ENCODE data around the gene PRR35. TPM values are rescaled to one million over a fixed set of nuclear protein-coding genes. Genes with fewer than 3 reads are reported as not detected.
A peak's percentile ranks its signal among the peaks of the same experiment; 100 is the strongest.

The PRR35 gene
- total RNA-seq, 4 donors from 2014 or later = not detected

DNA sequence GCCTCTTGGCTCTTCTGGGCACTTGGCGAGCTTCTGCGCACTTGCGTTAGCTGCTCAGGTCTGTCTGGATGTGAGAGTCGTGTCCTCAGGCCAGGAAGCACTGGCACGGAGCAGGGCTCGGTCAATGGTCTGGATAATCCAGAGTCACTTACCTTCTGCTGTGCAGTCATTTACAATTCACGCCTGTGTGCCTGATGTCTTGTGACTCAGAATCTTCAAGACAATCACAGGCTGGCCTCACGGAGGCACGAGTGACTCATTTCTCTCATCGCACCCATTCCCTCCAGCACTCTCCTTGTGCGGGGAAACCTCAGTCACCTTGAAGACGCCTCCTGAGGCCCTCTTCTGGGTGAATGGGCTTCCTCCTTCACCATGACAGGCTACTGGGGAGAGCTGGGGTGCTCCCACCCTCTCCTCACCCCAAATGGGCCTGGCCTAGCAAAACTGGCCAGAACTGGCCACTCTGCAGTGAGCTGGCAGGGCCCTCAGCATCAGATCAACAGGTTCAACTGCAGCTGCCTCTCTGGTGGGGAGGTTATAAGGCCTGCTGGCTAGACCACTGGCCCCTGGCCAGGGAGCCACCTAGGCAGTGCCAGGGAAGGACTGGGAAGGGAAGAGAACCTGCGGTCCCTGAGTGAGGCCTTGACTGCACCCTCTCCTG, 34.5 kb upstream of the PRR35 start:
- Histone ChIP-seq H3K4me1 (peaks cover 33 to 59% (median 49%) of the 10 kb centered on the region in 4 donors), H3K4me3 (peak overlapping the region in 2 of 4 donors; percentile 80 to 89), H3K27me3 (no peaks in the 10 kb centered on the region), H3K9me3 (no peaks in the 10 kb centered on the region), H3K27ac (peak overlapping the region; percentile 93 to 98 (median 97)), H3K36me3 (no peaks in the 10 kb centered on the region)
- in situ Hi-C loops (cut with MboI; ENCODE audit: low pct_ligation_motif_present in 1 of 4, low pct_unique_long_range_greater_than_20kb in 1 of 4, low sequenced_read_pairs in 3 of 4) = no loop called here
- WGBS, 2 donors (ENCODE audit: low coverage in 1 of 2) = 72% methylated on average over 13 of the region's 13 CpGs; no CpG with 5 or more reads in 1 of the 2 donors
- intact Hi-C loops (cut with DNase I; ENCODE audit: low total_unique reads) = no loop called here
- TF ChIP-seq POLR2AphosphoS5 (IDR thresholded peaks at IDR 0.05) (no peak), EP300 (IDR thresholded peaks at IDR 0.05; ENCODE audit: low read depth) (no peak), POLR2A (IDR thresholded peaks at IDR 0.05) (no peak)
- TF ChIP-seq, protein P1, sequence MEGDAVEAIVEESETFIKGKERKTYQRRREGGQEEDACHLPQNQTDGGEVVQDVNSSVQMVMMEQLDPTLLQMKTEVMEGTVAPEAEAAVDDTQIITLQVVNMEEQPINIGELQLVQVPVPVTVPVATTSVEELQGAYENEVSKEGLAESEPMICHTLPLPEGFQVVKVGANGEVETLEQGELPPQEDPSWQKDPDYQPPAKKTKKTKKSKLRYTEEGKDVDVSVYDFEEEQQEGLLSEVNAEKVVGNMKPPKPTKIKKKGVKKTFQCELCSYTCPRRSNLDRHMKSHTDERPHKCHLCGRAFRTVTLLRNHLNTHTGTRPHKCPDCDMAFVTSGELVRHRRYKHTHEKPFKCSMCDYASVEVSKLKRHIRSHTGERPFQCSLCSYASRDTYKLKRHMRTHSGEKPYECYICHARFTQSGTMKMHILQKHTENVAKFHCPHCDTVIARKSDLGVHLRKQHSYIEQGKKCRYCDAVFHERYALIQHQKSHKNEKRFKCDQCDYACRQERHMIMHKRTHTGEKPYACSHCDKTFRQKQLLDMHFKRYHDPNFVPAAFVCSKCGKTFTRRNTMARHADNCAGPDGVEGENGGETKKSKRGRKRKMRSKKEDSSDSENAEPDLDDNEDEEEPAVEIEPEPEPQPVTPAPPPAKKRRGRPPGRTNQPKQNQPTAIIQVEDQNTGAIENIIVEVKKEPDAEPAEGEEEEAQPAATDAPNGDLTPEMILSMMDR (IDR thresholded peaks at IDR 0.05) = no peak
- no peak for DNase-seq

GRCh38 chr16:526181-527014, 33.8 kb upstream of the PRR35 start:
- 6% methylated on average over 24 of the region's 26 CpGs; no CpG with 5 or more reads in 1 of the 2 donors for WGBS, 2 donors (ENCODE audit: low coverage in 1 of 2)

DNA sequence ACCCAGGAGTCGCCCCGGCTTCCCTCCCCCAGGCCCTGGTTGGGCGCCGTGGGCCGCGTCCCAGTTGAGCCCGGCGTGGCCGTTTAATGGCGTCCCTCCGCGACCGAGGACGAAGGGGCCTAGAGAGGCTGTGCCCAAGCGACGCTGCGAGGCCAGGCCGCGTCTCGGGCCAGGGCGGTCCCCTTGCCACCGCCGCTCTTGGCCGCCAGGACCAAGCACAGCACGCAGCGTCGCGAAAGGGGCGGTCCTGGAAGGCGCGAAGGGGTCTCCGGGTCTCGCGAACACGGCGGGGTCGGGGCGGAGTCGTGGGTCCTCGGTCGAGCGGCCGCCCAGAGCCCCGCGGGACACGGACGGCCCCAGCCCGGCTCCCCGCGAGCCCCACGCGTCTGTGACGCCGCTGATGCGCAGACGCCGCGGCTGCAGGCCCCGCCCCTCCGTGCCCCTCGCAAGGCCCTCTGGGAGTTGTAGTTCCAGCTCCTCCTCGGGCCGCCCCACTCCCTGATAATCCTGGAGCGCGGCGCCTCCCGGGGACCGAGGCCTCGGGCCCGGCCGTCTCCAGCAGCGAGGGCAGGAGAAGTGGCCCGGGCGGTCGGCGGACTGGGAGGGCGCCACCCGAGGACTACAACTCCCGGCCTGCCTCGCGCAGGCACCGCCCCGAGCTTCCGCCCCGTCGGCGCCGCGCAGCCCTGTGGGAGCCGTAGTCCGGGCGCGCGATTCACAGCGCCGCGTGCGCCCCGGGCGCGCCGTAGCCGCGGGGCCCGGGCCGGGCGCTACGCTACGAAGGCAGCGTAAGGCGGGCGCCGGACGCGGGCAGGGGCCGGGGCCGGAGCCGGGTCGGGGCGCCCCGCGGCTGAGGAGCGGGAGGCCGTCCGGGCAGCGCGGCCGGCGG, 32.9 kb upstream of the PRR35 start, which contains the start of gene CAPN15:
CAPN15 (plus strand) TSS at position 698 of the 889 bp plus-strand sequence. CDS start 19,127 bp downstream, outside the sequence.
- no peaks in the 10 kb centered on the region for H3K27me3 ChIP-seq
- no peaks in the 10 kb centered on the region for H3K9me3 ChIP-seq
- intact Hi-C loops (cut with DNase I; ENCODE audit: low total_unique reads) (no loop called here), in situ Hi-C loops (cut with MboI; ENCODE audit: low pct_ligation_motif_present in 1 of 4, low pct_unique_long_range_greater_than_20kb in 1 of 4, low sequenced_read_pairs in 3 of 4) (no loop called here)
- 0% methylated on average over 29 of the region's 129 CpGs; no CpG with 5 or more reads in 1 of the 2 donors for WGBS, 2 donors (ENCODE audit: low coverage in 1 of 2)
- peaks cover 33 to 59% (median 50%) of the 10 kb centered on the region in 4 donors for H3K4me1 ChIP-seq
- peak; percentile 89 for DNase-seq
- peak within 1 kb of the TSS; percentile 76 to 89 (median 82) for H3K4me3 ChIP-seq
- peak within 1 kb of the TSS; percentile 93 to 98 (median 97) for H3K27ac ChIP-seq
- H3K36me3 ChIP-seq = no peaks in the 10 kb centered on the region
- TF ChIP-seq POLR2A (IDR thresholded peaks at IDR 0.05) (peak; percentile 74), POLR2AphosphoS5 (IDR thresholded peaks at IDR 0.05) (peak; percentile 61 to 92 (median 85)), EP300 (IDR thresholded peaks at IDR 0.05; ENCODE audit: low read depth) (no peak)
- TF ChIP-seq, protein P1 (IDR thresholded peaks at IDR 0.05) = peak; percentile 33 to 88 (median 45)

More at GRCh38 chr16:526181-527014, 33.8 kb upstream of the PRR35 start:
- Histone ChIP-seq H3K4me3 (peak overlapping the region; percentile 69 to 89 (median 78)), H3K27me3 (no peaks in the 10 kb centered on the region), H3K36me3 (no peaks in the 10 kb centered on the region), H3K27ac (peak overlapping the region; percentile 93 to 98 (median 97)), H3K4me1 (peaks cover 36 to 61% (median 53%) of the 10 kb centered on the region in 4 donors), H3K9me3 (no peaks in the 10 kb centered on the region)
- TF ChIP-seq EP300 (IDR thresholded peaks at IDR 0.05; ENCODE audit: low read depth) (no peak), POLR2AphosphoS5 (IDR thresholded peaks at IDR 0.05) (no peak), POLR2A (IDR thresholded peaks at IDR 0.05) (no peak)
- TF ChIP-seq, protein P1 (IDR thresholded peaks at IDR 0.05) = no peak
- intact Hi-C loops (cut with DNase I; ENCODE audit: low total_unique reads) = no loop called here
- in situ Hi-C loops (cut with MboI; ENCODE audit: low pct_ligation_motif_present in 1 of 4, low pct_unique_long_range_greater_than_20kb in 1 of 4, low sequenced_read_pairs in 3 of 4) = no loop called here
- DNase-seq = peak; percentile 43

All from transverse colon (tissue), 4 donors.